A549 (cell line): ENCODE data around the gene LRRC28. TPM values are rescaled to one million over a fixed set of nuclear protein-coding genes. Genes with fewer than 3 reads are reported as not detected.

Source experiments
- ATAC-seq, 2 experiments: fragments of 200-7000 bp in 1 of 2; fragments of >200 bp in 1 of 2; cut with Nextera tagmentation in 1 of 2; cut with Tn5 transposase in 1 of 2; 3 replicates each; pipeline versions ENCODE4 v1.8.0 to v1.9.1; 2018 to 2020; ENCODE audit warnings: mild to moderate bottlenecking in 1 of 2, moderate library complexity in 1 of 2
- CTCF ChIA-PET: fragments of 300-600 bp; sonication (Branson Sonifier 250); formaldehyde crosslinking; extraction: SDS; loops from one replicate; lab custom pipeline; 2021; ENCODE audit warnings: antibody characterized with exemption, inconsistent platforms; lab: Yijun Ruan, JAX
- POLR2A ChIA-PET: fragments of 350-600 bp; formaldehyde crosslinking; extraction: SDS; loops from one replicate; lab custom pipeline; 2021; ENCODE audit warnings: antibody characterized with exemption, inconsistent platforms; lab: Yijun Ruan, JAX
- DNase-seq, 2 experiments: peaks; one replicate each; pipeline versions ENCODE4 v3.0.0 to v3.0.0-alpha.2; 2011 to 2016; ENCODE audit warnings: low read depth in 1 of 2, low spot score in 1 of 2
- FAIRE-seq: peaks from 2 replicates; lab custom pipeline; 2011; peaks lifted over from hg19 to GRCh38; lab: Jason Lieb, UNC
- H3K27ac ChIP-seq, 2 experiments: fragments of >200 bp; sonication (Bioruptor Twin); formaldehyde crosslinking; 3 replicates each; pipeline ENCODE4 v1.5.1; 2016 to 2017
- H3K4me1 ChIP-seq: fragments of >200 bp; sonication (Bioruptor Twin); formaldehyde crosslinking; 3 replicates; pipeline ENCODE4 v1.6.1; 2016
- H3K4me2 ChIP-seq: fragments of >200 bp; sonication (Bioruptor Twin); formaldehyde crosslinking; 3 replicates; pipeline ENCODE4 v1.6.1; 2016
- H3K4me3 ChIP-seq: fragments of >200 bp; sonication (Bioruptor Twin); formaldehyde crosslinking; 3 replicates; pipeline ENCODE4 v1.5.1; 2016
- H3K9me3 ChIP-seq: fragments of >200 bp; sonication (Bioruptor Twin); formaldehyde crosslinking; 3 replicates; pipeline ENCODE4 v1.6.1; 2016
- BHLHE40 ChIP-seq: IDR thresholded peaks from 2 replicates; pipeline ENCODE4 v1.6.1; 2012; ENCODE audit warnings: low read depth, low read length, inconsistent platforms
- CBX2 ChIP-seq: fragments of 200-600 bp; sonication (generic); IDR thresholded peaks from 2 replicates; pipeline ENCODE4 v1.6.1; 2016; ENCODE audit warnings: low read depth, mild to moderate bottlenecking, borderline replicate concordance
- CBX8 ChIP-seq: fragments of 200-600 bp; sonication (generic); IDR thresholded peaks from 2 replicates; pipeline ENCODE4 v1.6.1; 2016
- CHD2 ChIP-seq: fragments of 150-350 bp; IDR thresholded peaks from 2 replicates; pipeline ENCODE4 v1.6.1; 2014; ENCODE audit warnings: low read length; ENCODE audit not compliant: partially characterized antibody
- EHMT2 ChIP-seq: fragments of 200-600 bp; sonication (generic); IDR thresholded peaks from 2 replicates; pipeline ENCODE4 v1.6.1; 2016; ENCODE audit warnings: antibody characterized with exemption, low read depth, mild to moderate bottlenecking, moderate library complexity
- EP300 ChIP-seq, 2 experiments: fragments of >200 bp; sonication (Bioruptor Twin); formaldehyde crosslinking; IDR thresholded peaks; 2 replicates in 1 of 2; 3 replicates in 1 of 2; pipeline ENCODE4 v1.6.1; 2016 to 2017
- FOSB ChIP-seq: fragments of 250-450 bp; sonication (Bioruptor Pico); IDR thresholded peaks from 2 replicates; pipeline ENCODE4 v1.5.0; 2020; ENCODE audit warnings: mild to moderate bottlenecking, moderate library complexity
- HOXB13 ChIP-seq: fragments of 250-450 bp; sonication (Bioruptor Pico); IDR thresholded peaks from 2 replicates; pipeline ENCODE4 v1.5.0; 2020; ENCODE audit warnings: low read depth, mild to moderate bottlenecking, moderate library complexity
- JUNB ChIP-seq: fragments of >200 bp; sonication (Bioruptor Twin); formaldehyde crosslinking; IDR thresholded peaks from 2 replicates; pipeline ENCODE4 v1.6.1; 2016
- KDM1A ChIP-seq: fragments of 200-600 bp; sonication (generic); IDR thresholded peaks from 2 replicates; pipeline ENCODE4 v1.6.1; 2016; ENCODE audit warnings: low read depth, mild to moderate bottlenecking
- MAFK ChIP-seq: fragments of 450-650 bp; IDR thresholded peaks from 2 replicates; pipeline ENCODE4 v1.6.1; 2014; ENCODE audit not compliant: partially characterized antibody
- MAZ ChIP-seq: fragments of 150-350 bp; IDR thresholded peaks from 2 replicates; pipeline ENCODE4 v1.6.1; 2014; ENCODE audit warnings: antibody characterized with exemption, low read depth, low read length, borderline replicate concordance
- MYC ChIP-seq: IDR thresholded peaks from 2 replicates; pipeline ENCODE4 v1.6.1; 2012; ENCODE audit warnings: mild to moderate bottlenecking, inconsistent platforms, low read length, improper control_type of control experiment, borderline replicate concordance
- NPAS2 ChIP-seq: fragments of 250-450 bp; sonication (Bioruptor Pico); IDR thresholded peaks from 2 replicates; pipeline ENCODE4 v1.8.0; 2022; ENCODE audit warnings: mild to moderate bottlenecking, moderate library complexity, borderline replicate concordance
- RNF2 ChIP-seq: fragments of 200-600 bp; sonication (generic); IDR thresholded peaks from 2 replicates; pipeline ENCODE4 v1.6.1; 2016; ENCODE audit warnings: low read depth, mild to moderate bottlenecking, antibody characterized with exemption, moderate library complexity, borderline replicate concordance
- SMC3 ChIP-seq: fragments of >200 bp; sonication (Bioruptor Twin); formaldehyde crosslinking; IDR thresholded peaks from 3 replicates; pipeline ENCODE4 v1.6.1; 2018; ENCODE audit warnings: inconsistent platforms
- TP53 ChIP-seq: fragments of 250-450 bp; sonication (Bioruptor Pico); IDR thresholded peaks from 2 replicates; pipeline ENCODE4 v1.5.0; 2021; ENCODE audit warnings: mild to moderate bottlenecking, moderate library complexity
- ZSCAN20 ChIP-seq: fragments of 250-450 bp; sonication (Bioruptor Pico); IDR thresholded peaks from 2 replicates; pipeline ENCODE4 v1.8.0; 2022; ENCODE audit warnings: mild to moderate bottlenecking, moderate library complexity
- WGBS: methylation state at CpG from one replicate; pipeline ENCODE4 v1.1.6; 2017; ENCODE audit errors: missing lambda C conversion rate; 5-methylcytosine and 5-hydroxymethylcytosine counted together
- polyA plus RNA-seq, 4 experiments: library from polyadenylated mRNA; depleted of rRNA in 3 of 4; stranded (reverse); fragments of >200 nt; fragmentation: RNase III in 1 of 4; extraction: RNeasy Plus Mini Kit Qiagen cat#74134 plus additional on column Dnase treatment in 1 of 4; gene quantifications; 2 replicates in 3 of 4; 3 replicates in 1 of 4; pipeline ENCODE4 v1.2.3, GENCODE V29; 2011 to 2017
- TF ChIP-seq, protein P1 (sequence below): IDR thresholded peaks from 2 replicates; pipeline ENCODE4 v1.6.1; 2012; ENCODE audit warnings: low read depth, borderline replicate concordance
- TF ChIP-seq, protein P2 (sequence below): fragments of >200 bp; sonication (Bioruptor Twin); formaldehyde crosslinking; IDR thresholded peaks from 3 replicates; pipeline ENCODE4 v1.5.1; 2016
- TF ChIP-seq, protein P3 (sequence below): fragments of 250-450 bp; sonication (Bioruptor Pico); IDR thresholded peaks from 2 replicates; pipeline ENCODE4 v1.5.0; 2020; ENCODE audit warnings: low read depth, mild to moderate bottlenecking, moderate library complexity
- TF ChIP-seq, protein P4 (sequence below): fragments of >200 bp; sonication (Bioruptor Twin); formaldehyde crosslinking; IDR thresholded peaks from 2 replicates; pipeline ENCODE4 v1.6.1; 2016
- TF ChIP-seq, protein P5 (sequence below): fragments of 250-450 bp; sonication (Bioruptor Pico); IDR thresholded peaks from 2 replicates; pipeline ENCODE4 v1.5.0; 2021; ENCODE audit warnings: mild to moderate bottlenecking, moderate library complexity, borderline replicate concordance

Gene LRRC28
- polyA plus RNA-seq, 2 of the 4 experiments (the other 2 are of a cell fraction), result 19.6 to 62.4 TPM

DNA sequence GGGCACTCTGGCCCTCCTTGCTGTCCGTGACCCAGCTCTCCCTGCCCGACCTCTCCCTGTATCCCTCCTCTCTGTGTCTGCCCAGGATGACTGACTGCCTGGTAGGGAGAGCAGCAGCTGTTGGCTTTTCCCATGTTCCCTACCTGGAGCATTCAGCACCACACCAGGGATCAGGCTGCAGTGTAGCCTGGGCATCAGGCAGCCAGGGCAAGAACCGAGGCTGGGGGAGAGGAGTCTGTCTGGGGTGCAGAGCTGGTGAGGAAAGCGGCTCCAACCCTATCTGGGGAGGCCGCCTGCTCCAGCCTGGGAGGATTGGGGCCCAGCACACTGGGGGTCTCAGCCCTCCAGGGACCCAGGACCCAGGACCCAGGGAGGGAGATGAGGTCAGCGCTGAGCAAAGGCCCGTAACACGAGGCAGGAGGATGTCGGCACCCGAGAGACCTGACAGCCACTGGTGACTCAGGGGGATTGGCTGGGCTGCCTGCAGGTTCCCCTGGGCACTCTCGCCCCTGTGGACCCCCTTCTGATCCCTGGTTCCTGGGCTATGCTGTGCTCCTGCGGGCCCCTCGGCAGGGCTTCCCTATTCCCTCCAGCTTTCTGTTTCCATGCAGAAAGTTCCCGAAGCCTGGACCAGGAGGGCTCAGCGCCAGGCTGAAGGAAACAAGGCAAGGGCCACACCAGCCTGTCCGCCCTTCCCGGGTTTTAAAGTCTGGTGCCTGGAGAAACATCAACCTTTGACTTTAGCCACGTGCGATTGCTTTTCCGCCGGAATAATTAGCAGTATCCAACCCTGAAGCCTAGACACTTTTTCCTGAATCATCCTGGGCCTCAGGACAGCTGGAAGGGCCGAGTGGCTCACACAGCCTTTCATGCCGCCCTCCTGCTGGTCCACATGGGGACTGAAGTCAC lies 186.3 kb downstream of the LRRC28 start:
- FAIRE-seq (no peak), ATAC-seq (peak; percentile 11 to 23; a peak in 4 of 6 replicates), DNase-seq (no peak)
- TF ChIP-seq, protein P1, sequence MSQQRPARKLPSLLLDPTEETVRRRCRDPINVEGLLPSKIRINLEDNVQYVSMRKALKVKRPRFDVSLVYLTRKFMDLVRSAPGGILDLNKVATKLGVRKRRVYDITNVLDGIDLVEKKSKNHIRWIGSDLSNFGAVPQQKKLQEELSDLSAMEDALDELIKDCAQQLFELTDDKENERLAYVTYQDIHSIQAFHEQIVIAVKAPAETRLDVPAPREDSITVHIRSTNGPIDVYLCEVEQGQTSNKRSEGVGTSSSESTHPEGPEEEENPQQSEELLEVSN, result no peak
- TF ChIP-seq KDM1A (no peak), CBX2 (no peak), MYC (no peak), CBX8 (no peak), SMC3 (no peak), RNF2 (no peak), MAFK (no peak)
- TF ChIP-seq, protein P2, sequence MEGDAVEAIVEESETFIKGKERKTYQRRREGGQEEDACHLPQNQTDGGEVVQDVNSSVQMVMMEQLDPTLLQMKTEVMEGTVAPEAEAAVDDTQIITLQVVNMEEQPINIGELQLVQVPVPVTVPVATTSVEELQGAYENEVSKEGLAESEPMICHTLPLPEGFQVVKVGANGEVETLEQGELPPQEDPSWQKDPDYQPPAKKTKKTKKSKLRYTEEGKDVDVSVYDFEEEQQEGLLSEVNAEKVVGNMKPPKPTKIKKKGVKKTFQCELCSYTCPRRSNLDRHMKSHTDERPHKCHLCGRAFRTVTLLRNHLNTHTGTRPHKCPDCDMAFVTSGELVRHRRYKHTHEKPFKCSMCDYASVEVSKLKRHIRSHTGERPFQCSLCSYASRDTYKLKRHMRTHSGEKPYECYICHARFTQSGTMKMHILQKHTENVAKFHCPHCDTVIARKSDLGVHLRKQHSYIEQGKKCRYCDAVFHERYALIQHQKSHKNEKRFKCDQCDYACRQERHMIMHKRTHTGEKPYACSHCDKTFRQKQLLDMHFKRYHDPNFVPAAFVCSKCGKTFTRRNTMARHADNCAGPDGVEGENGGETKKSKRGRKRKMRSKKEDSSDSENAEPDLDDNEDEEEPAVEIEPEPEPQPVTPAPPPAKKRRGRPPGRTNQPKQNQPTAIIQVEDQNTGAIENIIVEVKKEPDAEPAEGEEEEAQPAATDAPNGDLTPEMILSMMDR, result no peak
- H3K27ac ChIP-seq, result 0 out of 6 replicates have a peak overlapping the region, but pooled peaks of 1 of the 2 experiments have one; percentile 15
- no peak overlapping the region for H3K4me3 ChIP-seq
- H3K4me1 ChIP-seq, result peaks cover 11% of the 10 kb centered on the region
- no peak overlapping the region for H3K4me2 ChIP-seq
- ChIA-PET CTCF (interaction anchor here (1.3 kb wide), 1 partner anchor 11 kb away, joined by 4 read pairs; no protein-coding TSS in a partner anchor), POLR2A (no interaction called here)
- 85% methylated on average over 23 of the region's 23 CpGs for WGBS
- H3K9me3 ChIP-seq, result no peaks in the 10 kb centered on the region

DNA sequence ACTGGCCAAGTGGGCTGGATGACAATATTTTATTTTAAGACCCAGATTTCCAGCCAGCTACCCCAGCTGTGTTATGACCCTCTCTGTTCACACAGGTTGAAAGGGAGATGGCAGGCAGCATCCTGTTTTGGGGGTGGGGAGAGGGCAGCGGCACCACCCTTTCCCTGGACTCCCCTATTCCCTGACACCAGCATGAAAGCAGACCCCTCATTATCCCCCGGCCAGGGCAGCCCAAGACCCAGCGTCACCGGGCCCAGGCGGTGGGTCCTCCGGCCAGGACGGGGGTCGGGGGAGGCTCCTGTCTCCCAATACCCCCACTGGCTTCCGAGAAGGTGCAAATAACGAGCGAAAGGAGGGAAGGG lies 186.9 kb downstream of the LRRC28 start:
- no peaks in the 10 kb centered on the region for H3K9me3 ChIP-seq
- peaks cover 17% of the 10 kb centered on the region for H3K4me1 ChIP-seq
- CTCF ChIA-PET, result interaction anchor here (1.3 to 1.4 kb wide), 2 partner anchors 11 to 266 kb away, joined by 3 to 4 read pairs; no protein-coding TSS in a partner anchor
- POLR2A ChIA-PET, result no interaction called here
- DNase-seq, result no peak
- no peak overlapping the region for H3K27ac ChIP-seq
- H3K4me3 ChIP-seq, result no peak overlapping the region
- no peak overlapping the region for H3K4me2 ChIP-seq
- no peak for FAIRE-seq
- no peak for ATAC-seq
- WGBS, result 84% methylated on average over 11 of the region's 11 CpGs
- TF ChIP-seq ZSCAN20 (CRISPR knock-in tag) (no peak), MAZ (no peak), FOSB (no peak), NPAS2 (CRISPR knock-in tag) (no peak), EP300 (IDR thresholded peaks at IDR 0.05) (no peak), EHMT2 (no peak), JUNB (no peak), TP53 (no peak), CHD2 (no peak), HOXB13 (CRISPR knock-in tag) (no peak), BHLHE40 (no peak)
- TF ChIP-seq, protein P3, sequence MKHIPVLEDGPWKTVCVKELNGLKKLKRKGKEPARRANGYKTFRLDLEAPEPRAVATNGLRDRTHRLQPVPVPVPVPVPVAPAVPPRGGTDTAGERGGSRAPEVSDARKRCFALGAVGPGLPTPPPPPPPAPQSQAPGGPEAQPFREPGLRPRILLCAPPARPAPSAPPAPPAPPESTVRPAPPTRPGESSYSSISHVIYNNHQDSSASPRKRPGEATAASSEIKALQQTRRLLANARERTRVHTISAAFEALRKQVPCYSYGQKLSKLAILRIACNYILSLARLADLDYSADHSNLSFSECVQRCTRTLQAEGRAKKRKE (CRISPR knock-in tag), result no peak
- TF ChIP-seq, protein P4, sequence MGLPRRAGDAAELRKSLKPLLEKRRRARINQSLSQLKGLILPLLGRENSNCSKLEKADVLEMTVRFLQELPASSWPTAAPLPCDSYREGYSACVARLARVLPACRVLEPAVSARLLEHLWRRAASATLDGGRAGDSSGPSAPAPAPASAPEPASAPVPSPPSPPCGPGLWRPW, result no peak
- TF ChIP-seq, protein P5, sequence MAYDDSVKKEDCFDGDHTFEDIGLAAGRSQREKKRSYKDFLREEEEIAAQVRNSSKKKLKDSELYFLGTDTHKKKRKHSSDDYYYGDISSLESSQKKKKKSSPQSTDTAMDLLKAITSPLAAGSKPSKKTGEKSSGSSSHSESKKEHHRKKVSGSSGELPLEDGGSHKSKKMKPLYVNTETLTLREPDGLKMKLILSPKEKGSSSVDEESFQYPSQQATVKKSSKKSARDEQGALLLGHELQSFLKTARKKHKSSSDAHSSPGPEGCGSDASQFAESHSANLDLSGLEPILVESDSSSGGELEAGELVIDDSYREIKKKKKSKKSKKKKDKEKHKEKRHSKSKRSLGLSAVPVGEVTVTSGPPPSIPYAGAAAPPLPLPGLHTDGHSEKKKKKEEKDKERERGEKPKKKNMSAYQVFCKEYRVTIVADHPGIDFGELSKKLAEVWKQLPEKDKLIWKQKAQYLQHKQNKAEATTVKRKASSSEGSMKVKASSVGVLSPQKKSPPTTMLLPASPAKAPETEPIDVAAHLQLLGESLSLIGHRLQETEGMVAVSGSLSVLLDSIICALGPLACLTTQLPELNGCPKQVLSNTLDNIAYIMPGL (CRISPR knock-in tag), result no peak
- TF ChIP-seq, all 56 proteins: peak for 0
